Uterus (tissue), 2 donors: Measurements from ENCODE around the gene MAP3K7CL.

ENCODE experiments used
- CTCF ChIP-seq, 4 experiments: fragments of 200-600 bp in 2 of 4; fragments of 450-650 bp in 2 of 4; sonication (generic) in 2 of 4; IDR thresholded peaks; one replicate each; pipeline ENCODE4 v1.5.1; 2016 to 2019; ENCODE audit warnings: antibody characterized with exemption in 4 of 4, mild to moderate bottlenecking in 2 of 4, moderate library complexity in 1 of 4
- POLR2A ChIP-seq, 2 donors: fragments of 450-650 bp; IDR thresholded peaks; one replicate each; pipeline ENCODE4 v1.6.1; 2016; ENCODE audit warnings: antibody characterized with exemption in 2 of 2, mild to moderate bottlenecking in 1 of 2, moderate library complexity in 1 of 2

- TF ChIP-seq CTCF (IDR thresholded peaks at IDR 0.05): no peak
- no peak for TF ChIP-seq POLR2A (IDR thresholded peaks at IDR 0.05)
Observed at GRCh38 chr21:29185172-29185571, 54.7 kb downstream of the MAP3K7CL start.
